HepG2 (cell line): ENCODE results near the gene TENM3. TPM values are rescaled to one million over a fixed set of nuclear protein-coding genes. Genes with fewer than 3 reads are reported as not detected.

Experiments
- ATAC-seq: fragments of 200-7000 bp; cut with Tn5 transposase; 3 replicates; pipeline ENCODE4 v1.9.1; 2020; ENCODE audit warnings: mild to moderate bottlenecking, moderate library complexity
- BruUV-seq: library from RNA; stranded (reverse); fragments of 400-500 nt; replicated peaks from 2 replicates; lab custom pipeline; 2021; lab: Mats Ljungman, UMichigan
- CTCF ChIA-PET: fragments of 300-600 bp; formaldehyde crosslinking; extraction: SDS; loops from one replicate; lab custom pipeline; 2021; ENCODE audit warnings: low total read pairs, inconsistent platforms, low intra/inter-chr PET ratio; lab: Yijun Ruan, JAX
- POLR2A ChIA-PET: fragments of 350-600 bp; sonication (Branson Sonifier 250); formaldehyde crosslinking; loops from one replicate; lab custom pipeline; 2020; ENCODE audit warnings: antibody characterized with exemption, inconsistent platforms; lab: Yijun Ruan, JAX
- DNase-seq: peaks from one replicate; pipeline ENCODE4 v3.0.0-alpha.2; 2015; ENCODE audit warnings: low spot score
- FAIRE-seq: peaks from 3 replicates; lab custom pipeline; 2011; peaks lifted over from hg19 to GRCh38; lab: Jason Lieb, UNC
- H2AFZ ChIP-seq: one replicate; pipeline ENCODE4 v1.6.1; 2011; ENCODE audit warnings: low read length, inconsistent platforms
- H3K27ac ChIP-seq: fragments of 300-600 bp; 3 replicates; pipeline ENCODE4 v1.8.0; 2011; ENCODE audit warnings: mixed run types, mild to moderate bottlenecking, mixed read lengths, low read length, inconsistent platforms; ENCODE audit not compliant: insufficient read depth; ENCODE audit errors: extremely low read length
- H3K27me3 ChIP-seq, 2 experiments: fragments of 200-600 bp in 1 of 2; 2 replicates in 1 of 2; 3 replicates in 1 of 2; pipeline versions ENCODE4 v1.6.0 to v1.8.0; 2011; ENCODE audit warnings: low read length in 2 of 2, mild to moderate bottlenecking in 2 of 2, moderate library complexity in 2 of 2, inconsistent platforms in 1 of 2; ENCODE audit not compliant: insufficient read depth in 2 of 2, control insufficient read depth in 1 of 2
- H3K36me3 ChIP-seq, 2 experiments: fragments of 200-600 bp in 1 of 2; replicated peaks in 1 of 2; 2 replicates in 1 of 2; 3 replicates in 1 of 2; pipeline versions ENCODE4 v1.5.1 to v1.8.0; 2011; ENCODE audit warnings: low read length in 2 of 2, inconsistent platforms in 1 of 2; ENCODE audit not compliant: insufficient read depth in 2 of 2, control insufficient read depth in 1 of 2
- H3K4me1 ChIP-seq: 2 replicates; pipeline ENCODE4 v1.5.1; 2012; ENCODE audit warnings: low read length, inconsistent platforms; ENCODE audit not compliant: insufficient read depth
- H3K4me2 ChIP-seq: 2 replicates; pipeline ENCODE4 v1.6.0; 2011; ENCODE audit warnings: low read depth, low read length, inconsistent platforms
- H3K4me3 ChIP-seq, 3 experiments: fragments of 200-600 bp in 1 of 3; sonication (generic), shearing (Covaris generic) in 1 of 3; replicated peaks in 1 of 3; 2 replicates each; pipeline ENCODE4 v1.5.1; 2011 to 2016; ENCODE audit warnings: low read length in 3 of 3, inconsistent platforms in 2 of 3, low read depth in 2 of 3, mild to moderate bottlenecking in 2 of 3, control low read depth in 1 of 3, mixed read lengths in 1 of 3; ENCODE audit not compliant: insufficient read depth in 1 of 3
- H3K79me2 ChIP-seq: one replicate; pipeline ENCODE4 v1.6.1; 2011; ENCODE audit warnings: low read length, inconsistent platforms; ENCODE audit not compliant: insufficient read depth
- H3K9ac ChIP-seq: 2 replicates; pipeline ENCODE4 v1.6.0; 2011; ENCODE audit warnings: mild to moderate bottlenecking, low read depth, low read length, inconsistent platforms; ENCODE audit not compliant: insufficient read depth
- H3K9me3 ChIP-seq: 2 replicates; pipeline ENCODE4 v1.5.1; 2012; ENCODE audit warnings: mild to moderate bottlenecking, low read length
- H4K20me1 ChIP-seq: 2 replicates; pipeline ENCODE4 v1.6.0; 2011; ENCODE audit warnings: inconsistent platforms, mild to moderate bottlenecking, low read length, moderate library complexity; ENCODE audit not compliant: insufficient read depth
- AKAP8 ChIP-seq: sonication (generic); formaldehyde crosslinking; IDR thresholded peaks from 2 replicates; pipeline ENCODE4 v1.5.1; 2020; ENCODE audit warnings: mild to moderate bottlenecking, missing genetic modification reagents
- DNMT1 ChIP-seq: sonication (generic); formaldehyde crosslinking; IDR thresholded peaks from 2 replicates; pipeline ENCODE4 v1.5.1; 2020; ENCODE audit warnings: mild to moderate bottlenecking, missing genetic modification reagents
- GLMP ChIP-seq: sonication (generic); formaldehyde crosslinking; IDR thresholded peaks from 2 replicates; pipeline ENCODE4 v1.9.0; 2021; ENCODE audit warnings: missing genetic modification reagents, mild to moderate bottlenecking, borderline replicate concordance
- MLXIP ChIP-seq: sonication (generic); formaldehyde crosslinking; IDR thresholded peaks from 2 replicates; pipeline ENCODE4 v1.9.0; 2021; ENCODE audit warnings: missing genetic modification reagents, borderline replicate concordance
- MTERF4 ChIP-seq: sonication (generic); formaldehyde crosslinking; IDR thresholded peaks from 2 replicates; pipeline ENCODE4 v1.8.0; 2023; ENCODE audit warnings: mild to moderate bottlenecking, missing genetic modification reagents
- NR3C1 ChIP-seq: sonication (generic); formaldehyde crosslinking; IDR thresholded peaks from 2 replicates; pipeline ENCODE4 v1.4.0; 2020; ENCODE audit warnings: missing genetic modification reagents
- RFX5 ChIP-seq: IDR thresholded peaks from 2 replicates; pipeline ENCODE4 v1.6.1; 2011; ENCODE audit warnings: low read depth, low read length, improper control_type of control experiment
- SAP130 ChIP-seq: IDR thresholded peaks from 2 replicates; pipeline ENCODE4 v1.6.1; 2016; ENCODE audit warnings: low read depth
- TCF7L2 ChIP-seq: IDR thresholded peaks from 2 replicates; pipeline ENCODE4 v1.6.1; 2011; ENCODE audit warnings: mild to moderate bottlenecking, low read depth, low read length, moderate library complexity
- YY1 ChIP-seq: IDR thresholded peaks from 2 replicates; pipeline ENCODE4 v1.6.1; 2011; ENCODE audit warnings: low read length, low read depth, moderate library complexity, mild to moderate bottlenecking; ENCODE audit not compliant: insufficient read depth, insufficient replicate concordance
- ZFP82 ChIP-seq: sonication (generic); formaldehyde crosslinking; IDR thresholded peaks from 2 replicates; pipeline ENCODE4 v1.5.1; 2020; ENCODE audit warnings: mild to moderate bottlenecking, missing genetic modification reagents, borderline replicate concordance
- WGBS: methylation state at CpG from one replicate; pipeline ENCODE4 v1.1.6; 2017; ENCODE audit warnings: low lambda C conversion rate; 5-methylcytosine and 5-hydroxymethylcytosine counted together
- in situ Hi-C: cut with HindIII; loops from 2 replicates; pipeline ENCODE4 v1.10.0; 2017; ENCODE audit warnings: low pct_unique_long_range_greater_than_20kb; ENCODE audit not compliant: extremely low pct_ligation_motif_present
- intact Hi-C: fragments of 100-400 bp; cut with micrococcal nuclease; formaldehyde crosslinking; loops from one replicate; pipeline ENCODE4 v1.10.0; 2022; ENCODE audit not compliant: unreplicated experiment
- polyA plus RNA-seq, 8 experiments: library from polyadenylated mRNA; depleted of rRNA in 3 of 8; stranded (reverse) in 7 of 8; unstranded in 1 of 8; fragments of >200 nt; fragmentation: Illumina TruSeq in 4 of 8; extraction: Trizol in 4 of 8; gene quantifications; 2 replicates each; pipeline versions ENCODE4 v1.2.1 to v1.2.3, GENCODE V29; 2011 to 2016; ENCODE audit warnings: low read depth in 4 of 8, missing spikeins in 1 of 8, mixed read lengths in 1 of 8; ENCODE audit not compliant: insufficient read depth in 1 of 8
- total RNA-seq, 5 experiments: library from RNA; depleted of rRNA; stranded (reverse); fragments of >200 nt; fragmentation: Illumina TruSeq; extraction: Trizol; gene quantifications; 2 replicates each; pipeline ENCODE4 v1.2.3, GENCODE V29; 2016; ENCODE audit warnings: low read depth in 1 of 5
- TF ChIP-seq, protein P1 (sequence below), 2 experiments: fragments of 450-650 bp in 1 of 2; sonication (generic) in 1 of 2; formaldehyde crosslinking; IDR thresholded peaks; 2 replicates each; pipeline versions ENCODE4 v1.5.0 to v1.8.0; 2020 to 2022; ENCODE audit warnings: mild to moderate bottlenecking in 1 of 2, missing genetic modification reagents in 1 of 2
- TF ChIP-seq, protein P2 (sequence below): sonication (generic); formaldehyde crosslinking; IDR thresholded peaks from 2 replicates; pipeline ENCODE4 v1.4.0; 2020; ENCODE audit warnings: mild to moderate bottlenecking, missing genetic modification reagents, borderline replicate concordance

Gene TENM3
- total and polyA plus RNA-seq, 2 of the 13 experiments (the other 11 are each of a cell fraction or from before 2014, with no cell fraction given): 0.04 TPM; not detected in 1

GRCh38 chr4:182741054-182741453 is 497.9 kb downstream of the TENM3 start:
- 69% methylated on average over 6 of the region's 6 CpGs for WGBS
- no peak overlapping the region for H3K4me3 ChIP-seq
- H3K27me3 ChIP-seq: no peaks in the 10 kb centered on the region
- TF ChIP-seq MTERF4 (CRISPR knock-in tag) (no peak), DNMT1 (no peak), ZFP82 (CRISPR knock-in tag) (no peak), TCF7L2 (no peak), GLMP (CRISPR knock-in tag) (no peak), AKAP8 (no peak), MLXIP (CRISPR knock-in tag) (no peak), SAP130 (CRISPR knock-in tag) (no peak), RFX5 (no peak), YY1 (no peak), NR3C1 (CRISPR knock-in tag) (no peak)
- TF ChIP-seq, protein P1, sequence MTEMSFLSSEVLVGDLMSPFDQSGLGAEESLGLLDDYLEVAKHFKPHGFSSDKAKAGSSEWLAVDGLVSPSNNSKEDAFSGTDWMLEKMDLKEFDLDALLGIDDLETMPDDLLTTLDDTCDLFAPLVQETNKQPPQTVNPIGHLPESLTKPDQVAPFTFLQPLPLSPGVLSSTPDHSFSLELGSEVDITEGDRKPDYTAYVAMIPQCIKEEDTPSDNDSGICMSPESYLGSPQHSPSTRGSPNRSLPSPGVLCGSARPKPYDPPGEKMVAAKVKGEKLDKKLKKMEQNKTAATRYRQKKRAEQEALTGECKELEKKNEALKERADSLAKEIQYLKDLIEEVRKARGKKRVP (CRISPR knock-in tag; IDR thresholded peaks at IDR 0.05): no peak
- TF ChIP-seq, protein P2, sequence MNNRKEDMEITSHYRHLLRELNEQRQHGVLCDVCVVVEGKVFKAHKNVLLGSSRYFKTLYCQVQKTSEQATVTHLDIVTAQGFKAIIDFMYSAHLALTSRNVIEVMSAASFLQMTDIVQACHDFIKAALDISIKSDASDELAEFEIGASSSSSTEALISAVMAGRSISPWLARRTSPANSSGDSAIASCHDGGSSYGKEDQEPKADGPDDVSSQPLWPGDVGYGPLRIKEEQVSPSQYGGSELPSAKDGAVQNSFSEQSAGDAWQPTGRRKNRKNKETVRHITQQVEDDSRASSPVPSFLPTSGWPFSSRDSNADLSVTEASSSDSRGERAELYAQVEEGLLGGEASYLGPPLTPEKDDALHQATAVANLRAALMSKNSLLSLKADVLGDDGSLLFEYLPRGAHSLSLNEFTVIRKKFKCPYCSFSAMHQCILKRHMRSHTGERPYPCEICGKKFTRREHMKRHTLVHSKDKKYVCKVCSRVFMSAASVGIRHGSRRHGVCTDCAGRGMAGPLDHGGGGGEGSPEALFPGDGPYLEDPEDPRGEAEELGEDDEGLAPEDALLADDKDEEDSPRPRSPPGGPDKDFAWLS: no peak
- TF ChIP-seq, all 625 proteins: peak for 0
- H3K36me3 ChIP-seq: no peaks in the 10 kb centered on the region
- in situ Hi-C loops: no loop called here
- no peak for DNase-seq
- ATAC-seq: no peak
- H3K9ac ChIP-seq: no peak overlapping the region
- H3K4me2 ChIP-seq: no peak overlapping the region
- CTCF ChIA-PET: no interaction called here
- intact Hi-C loops: no loop called here
- no peak overlapping the region for H3K27ac ChIP-seq
- H3K79me2 ChIP-seq: no peaks in the 10 kb centered on the region
- no peak overlapping the region for H2AFZ ChIP-seq
- FAIRE-seq: no peak
- no peaks in the 10 kb centered on the region for H4K20me1 ChIP-seq
- POLR2A ChIA-PET: no interaction called here
- no TSS peak for BruUV-seq
- H3K4me1 ChIP-seq: no peaks in the 10 kb centered on the region
- H3K9me3 ChIP-seq: no peaks in the 10 kb centered on the region
